ENCODE results near the gene FAM107B.

GRCh38 chr10:14820775-14821154 is 46.1 kb upstream of the FAM107B start:
- TF ChIP-seq CTCF (conservative IDR thresholded peaks at IDR 0.05; ENCODE audit: low read depth, low read length) = no peak
- TF ChIP-seq USF2 (IDR thresholded peaks at IDR 0.05; ENCODE audit: low read depth, low read length) = no peak
- no peak for TF ChIP-seq POLR2A (IDR thresholded peaks at IDR 0.05; ENCODE audit: low read depth, low read length)
- no peak for TF ChIP-seq RAD21 (IDR thresholded peaks at IDR 0.05; ENCODE audit: low read length)
- TF ChIP-seq RCOR1 (IDR thresholded peaks at IDR 0.05; ENCODE audit: insufficient replicate concordance, low read length) = no peak
- no peak for TF ChIP-seq ELK1 (IDR thresholded peaks at IDR 0.05; ENCODE audit: borderline replicate concordance, low read depth, low read length)
- TF ChIP-seq CHD1 (IDR thresholded peaks at IDR 0.05; ENCODE audit: low read depth, low read length) = no peak
- no peak for TF ChIP-seq FOS (IDR thresholded peaks at IDR 0.05; ENCODE audit: low read depth, low read length)

All from IMR-90 (cell line).